ENCODE results near the gene SRSF1. TPM values are rescaled to one million over a fixed set of nuclear protein-coding genes. Genes with fewer than 3 reads are reported as not detected.

Gene SRSF1
- total RNA-seq, 4 donors from 2014 or later: 134 to 223 (median 200) TPM

GRCh38 chr17:57987581-57988300 lies 19.3 kb downstream of the SRSF1 start, which contains the start of gene VEZF1:
VEZF1 (minus strand) TSS chr17:57988254; CDS start chr17:57988111, 143 bp downstream.
- Histone ChIP-seq H3K27ac (peak within 1 kb of the TSS; percentile 96 to 99 (median 98)), H3K4me3 (peak within 1 kb of the TSS; percentile 89 to 97 (median 91)), H3K27me3 (no peaks in the 10 kb centered on the region), H3K36me3 (peaks cover 0 to 17% (median 2%) of the 10 kb centered on the region in 3 donors), H3K9me3 (no peaks in the 10 kb centered on the region), H3K4me1 (peaks cover 6 to 58% (median 44%) of the 10 kb centered on the region in 3 donors)
- DNase-seq: no peak
- intact Hi-C loops (cut with DNase I): loop anchor here (10.0 kb wide), 1 partner anchor 93 kb away; no protein-coding TSS in a partner anchor
- 0% methylated on average over 8 to 19 of the region's 74 CpGs for WGBS, 2 donors
- peak in 2 of 4 donors; percentile 14 to 56 for TF ChIP-seq POLR2A (IDR thresholded peaks at IDR 0.05)
- TF ChIP-seq, protein P1, sequence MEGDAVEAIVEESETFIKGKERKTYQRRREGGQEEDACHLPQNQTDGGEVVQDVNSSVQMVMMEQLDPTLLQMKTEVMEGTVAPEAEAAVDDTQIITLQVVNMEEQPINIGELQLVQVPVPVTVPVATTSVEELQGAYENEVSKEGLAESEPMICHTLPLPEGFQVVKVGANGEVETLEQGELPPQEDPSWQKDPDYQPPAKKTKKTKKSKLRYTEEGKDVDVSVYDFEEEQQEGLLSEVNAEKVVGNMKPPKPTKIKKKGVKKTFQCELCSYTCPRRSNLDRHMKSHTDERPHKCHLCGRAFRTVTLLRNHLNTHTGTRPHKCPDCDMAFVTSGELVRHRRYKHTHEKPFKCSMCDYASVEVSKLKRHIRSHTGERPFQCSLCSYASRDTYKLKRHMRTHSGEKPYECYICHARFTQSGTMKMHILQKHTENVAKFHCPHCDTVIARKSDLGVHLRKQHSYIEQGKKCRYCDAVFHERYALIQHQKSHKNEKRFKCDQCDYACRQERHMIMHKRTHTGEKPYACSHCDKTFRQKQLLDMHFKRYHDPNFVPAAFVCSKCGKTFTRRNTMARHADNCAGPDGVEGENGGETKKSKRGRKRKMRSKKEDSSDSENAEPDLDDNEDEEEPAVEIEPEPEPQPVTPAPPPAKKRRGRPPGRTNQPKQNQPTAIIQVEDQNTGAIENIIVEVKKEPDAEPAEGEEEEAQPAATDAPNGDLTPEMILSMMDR (IDR thresholded peaks at IDR 0.05): no peak

DNA sequence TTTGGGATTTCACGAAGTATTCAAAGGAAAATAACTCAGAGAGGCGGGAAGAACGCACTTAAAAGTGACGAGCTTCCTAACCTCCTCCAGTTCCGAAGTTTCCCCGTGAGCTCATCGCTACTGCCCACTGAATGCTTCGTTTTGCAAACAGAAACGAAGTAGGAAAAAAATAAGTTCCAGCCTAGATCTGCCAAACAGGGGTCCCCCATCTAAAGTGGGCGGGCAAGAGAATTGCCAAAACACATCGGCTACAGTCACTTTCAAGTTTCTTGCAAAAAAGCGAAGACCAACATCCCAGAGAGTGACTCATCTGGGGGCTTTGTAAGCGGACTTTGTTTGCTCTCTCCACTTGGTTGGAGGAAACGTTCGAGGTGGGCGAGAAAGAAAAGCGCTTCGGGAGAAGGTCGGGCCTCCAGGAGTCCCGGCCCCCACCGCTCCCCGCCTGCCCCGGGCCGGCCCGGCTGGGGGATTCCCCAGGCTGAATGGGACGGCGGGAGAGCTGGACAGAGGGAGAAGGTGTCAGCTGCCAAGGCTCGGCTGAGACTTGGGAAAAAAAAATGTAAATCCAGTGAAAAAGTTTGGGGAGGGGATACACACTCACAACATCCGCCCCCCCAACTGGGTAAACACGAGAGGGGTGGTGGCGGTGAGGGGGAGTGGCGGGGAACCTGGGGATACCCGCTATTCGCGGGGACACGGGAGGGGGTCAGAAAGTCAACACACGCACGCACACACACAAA lies 20.0 kb downstream of the SRSF1 start:
- H3K9me3 ChIP-seq: no peaks in the 10 kb centered on the region
- H3K27ac ChIP-seq: peak overlapping the region; percentile 96 to 99 (median 98)
- peaks cover 0 to 25% (median 7%) of the 10 kb centered on the region in 3 donors for H3K36me3 ChIP-seq
- no peaks in the 10 kb centered on the region for H3K27me3 ChIP-seq
- peaks cover 6 to 65% (median 48%) of the 10 kb centered on the region in 3 donors for H3K4me1 ChIP-seq
- intact Hi-C loops (cut with DNase I): loop anchor here (10.0 kb wide), 1 partner anchor 92 kb away; no protein-coding TSS in a partner anchor
- WGBS, 2 donors: 0 to 1% methylated on average over 33 to 38 of the region's 38 CpGs
- H3K4me3 ChIP-seq: peak overlapping the region; percentile 89 to 97 (median 91)
- TF ChIP-seq POLR2A (IDR thresholded peaks at IDR 0.05): peak in 1 of 4 donors; percentile 26
- TF ChIP-seq, protein P1 (IDR thresholded peaks at IDR 0.05): no peak
- no peak for DNase-seq

DNA sequence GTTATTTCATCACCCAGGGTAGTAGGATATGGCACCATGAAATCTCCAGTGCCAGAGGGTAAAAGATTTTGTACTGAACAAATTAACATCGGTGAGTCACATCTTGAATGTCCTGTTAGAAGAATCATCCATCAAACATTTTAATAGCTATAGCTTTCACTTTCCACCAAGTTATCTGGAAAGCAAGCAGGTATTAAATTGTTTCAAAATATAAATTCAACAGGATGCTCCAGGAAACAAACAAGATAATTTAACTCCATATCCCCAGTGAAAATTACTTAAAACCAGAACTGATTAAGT lies 21.4 kb downstream of the SRSF1 start:
- peaks cover 0 to 39% (median 11%) of the 10 kb centered on the region in 3 donors for H3K36me3 ChIP-seq
- no peaks in the 10 kb centered on the region for H3K27me3 ChIP-seq
- DNase-seq: no peak
- H3K4me1 ChIP-seq: peaks cover 6 to 79% (median 48%) of the 10 kb centered on the region in 3 donors
- intact Hi-C loops (cut with DNase I): loop anchor here (10.0 kb wide), 1 partner anchor 91 kb away; no protein-coding TSS in a partner anchor
- H3K27ac ChIP-seq: peak overlapping the region in 3 of 4 donors; percentile 40 to 98 (median 97)
- H3K9me3 ChIP-seq: no peaks in the 10 kb centered on the region
- TF ChIP-seq, protein P1 (IDR thresholded peaks at IDR 0.05): no peak
- TF ChIP-seq POLR2A (IDR thresholded peaks at IDR 0.05): no peak
- peak overlapping the region in 3 of 4 donors; percentile 9 to 97 (median 12) for H3K4me3 ChIP-seq
- whole genome bisulfite sequencing, 2 donors: 5 to 32% methylated on average over 1 of the region's 1 CpG

GRCh38 chr17:57984936-57985674 lies 21.9 kb downstream of the SRSF1 start:
- WGBS, 2 donors: 38 to 52% methylated on average over 4 of the region's 4 CpGs
- H3K36me3 ChIP-seq: peaks cover 0 to 44% (median 13%) of the 10 kb centered on the region in 3 donors
- intact Hi-C loops (cut with DNase I): loop anchor here (10.0 kb wide), 1 partner anchor 90 kb away; no protein-coding TSS in a partner anchor
- H3K4me1 ChIP-seq: peaks cover 6 to 84% (median 48%) of the 10 kb centered on the region in 3 donors
- no peaks in the 10 kb centered on the region for H3K27me3 ChIP-seq
- peak overlapping the region; percentile 32 to 98 (median 68) for H3K27ac ChIP-seq
- H3K4me3 ChIP-seq: peak overlapping the region in 3 of 4 donors; percentile 9 to 97 (median 12)
- TF ChIP-seq, protein P1 (IDR thresholded peaks at IDR 0.05): no peak
- TF ChIP-seq POLR2A (IDR thresholded peaks at IDR 0.05): no peak
- DNase-seq: no peak
- no peaks in the 10 kb centered on the region for H3K9me3 ChIP-seq
